ENCODE measurements around the gene DAPK1. TPM values are rescaled to one million over a fixed set of nuclear protein-coding genes. Genes with fewer than 3 reads are reported as not detected.
A peak's percentile ranks its signal among the peaks of the same experiment; 100 is the strongest.

Gene DAPK1
- total and polyA plus RNA-seq, 8 donors = 9.0 to 88.7 (median 50.7) TPM

- Histone ChIP-seq H3K9me3 (no peaks in the 10 kb centered on the region), H3K27me3 (no peaks in the 10 kb centered on the region), H3K36me3 (peaks cover 0 to 27% (median 8%) of the 10 kb centered on the region in 4 donors), H3K4me3 (no peak overlapping the region), H3K27ac (peak overlapping the region; percentile 2 to 76 (median 38)), H3K4me1 (peaks cover 22 to 64% (median 44%) of the 10 kb centered on the region in 4 donors)
- 89 to 94% (median 93%) methylated on average over 3 of the region's 3 CpGs for WGBS, 5 donors
- intact Hi-C loops (cut with DNase I; ENCODE audit: low total_unique reads) = no loop called here
- DNase-seq = no peak
- TF ChIP-seq POLR2A (IDR thresholded peaks at IDR 0.05) (no peak), CTCF (IDR thresholded peaks at IDR 0.05) (no peak), EP300 (IDR thresholded peaks at IDR 0.05) (no peak), POLR2AphosphoS5 (IDR thresholded peaks at IDR 0.05) (no peak)
Observed at GRCh38 chr9:87612536-87612935, 114.9 kb downstream of the DAPK1 start.

- intact Hi-C loops (cut with DNase I; ENCODE audit: low total_unique reads) = no loop called here
- H3K4me1 ChIP-seq = peaks cover 22 to 64% (median 44%) of the 10 kb centered on the region in 4 donors
- H3K9me3 ChIP-seq = no peaks in the 10 kb centered on the region
- 22 to 42% (median 35%) methylated on average over 11 of the region's 11 CpGs for WGBS, 5 donors
- no peaks in the 10 kb centered on the region for H3K27me3 ChIP-seq
- DNase-seq = peak; percentile 50 to 59
- peak in 1 of 3 donors; percentile 13 for TF ChIP-seq POLR2AphosphoS5 (IDR thresholded peaks at IDR 0.05)
- TF ChIP-seq CTCF (IDR thresholded peaks at IDR 0.05) = no peak
- TF ChIP-seq EP300 (IDR thresholded peaks at IDR 0.05) = no peak
- no peak for TF ChIP-seq POLR2A (IDR thresholded peaks at IDR 0.05)
- H3K27ac ChIP-seq = peak overlapping the region; percentile 63 to 87 (median 76)
- H3K36me3 ChIP-seq = peaks cover 0 to 25% (median 12%) of the 10 kb centered on the region in 4 donors
- H3K4me3 ChIP-seq = no peak overlapping the region
Observed at GRCh38 chr9:87613265-87614111, 115.8 kb downstream of the DAPK1 start.

GRCh38 chr9:87614397-87614796 lies 116.7 kb downstream of the DAPK1 start:
- H3K4me3 ChIP-seq = no peak overlapping the region
- peaks cover 22 to 64% (median 44%) of the 10 kb centered on the region in 4 donors for H3K4me1 ChIP-seq
- H3K36me3 ChIP-seq = peaks cover 0 to 27% (median 14%) of the 10 kb centered on the region in 4 donors
- H3K27me3 ChIP-seq = no peaks in the 10 kb centered on the region
- no peak for DNase-seq
- WGBS, 5 donors = 63 to 73% (median 64%) methylated on average over 7 of the region's 7 CpGs
- peak overlapping the region in 4 of 5 donors; percentile 63 to 76 (median 72) for H3K27ac ChIP-seq
- no peak for TF ChIP-seq CTCF (IDR thresholded peaks at IDR 0.05)
- no peak for TF ChIP-seq POLR2A (IDR thresholded peaks at IDR 0.05)
- no peak for TF ChIP-seq EP300 (IDR thresholded peaks at IDR 0.05)
- TF ChIP-seq POLR2AphosphoS5 (IDR thresholded peaks at IDR 0.05) = no peak
- intact Hi-C loops (cut with DNase I; ENCODE audit: low total_unique reads) = no loop called here
- H3K9me3 ChIP-seq = no peaks in the 10 kb centered on the region

GRCh38 chr9:87615136-87615535 lies 117.5 kb downstream of the DAPK1 start:
- 79 to 96% (median 92%) methylated on average over 6 of the region's 6 CpGs for WGBS, 5 donors
- DNase-seq = no peak
- Histone ChIP-seq H3K27me3 (no peaks in the 10 kb centered on the region), H3K4me3 (no peak overlapping the region), H3K36me3 (peaks cover 4 to 34% (median 20%) of the 10 kb centered on the region in 4 donors), H3K27ac (peak overlapping the region in 2 of 5 donors; percentile 63 to 76), H3K9me3 (no peaks in the 10 kb centered on the region), H3K4me1 (peaks cover 22 to 65% (median 41%) of the 10 kb centered on the region in 4 donors)
- no peak for TF ChIP-seq CTCF (IDR thresholded peaks at IDR 0.05)
- no peak for TF ChIP-seq POLR2AphosphoS5 (IDR thresholded peaks at IDR 0.05)
- TF ChIP-seq POLR2A (IDR thresholded peaks at IDR 0.05) = no peak
- TF ChIP-seq EP300 (IDR thresholded peaks at IDR 0.05) = no peak
- intact Hi-C loops (cut with DNase I; ENCODE audit: low total_unique reads) = no loop called here

All from stomach (tissue), 9 donors.